ENCODE results near the gene ZNF296. TPM values are rescaled to one million over a fixed set of nuclear protein-coding genes. Genes with fewer than 3 reads are reported as not detected.

The ZNF296 gene
- total and polyA plus RNA-seq, 2 experiments from 2014 or later: 13.4 to 16.5 TPM

- no peak for TF ChIP-seq CTCF (conservative IDR thresholded peaks at IDR 0.05; ENCODE audit: low read depth in 2 of 2)
- TF ChIP-seq POLR2AphosphoS5 (IDR thresholded peaks at IDR 0.05; ENCODE audit: low read depth): no peak
- TF ChIP-seq JUNB (IDR thresholded peaks at IDR 0.05; ENCODE audit: unreplicated experiment): no peak
- no peak for TF ChIP-seq STAT1 (IDR thresholded peaks at IDR 0.05; ENCODE audit: unreplicated experiment)
- no peak for TF ChIP-seq ZNF114 (CRISPR knock-in tag; IDR thresholded peaks at IDR 0.05)
- no peak for TF ChIP-seq NANOG (IDR thresholded peaks at IDR 0.05; ENCODE audit: borderline replicate concordance)
- no peak for TF ChIP-seq REST (IDR thresholded peaks at IDR 0.05; ENCODE audit: unreplicated experiment)
- no peak for TF ChIP-seq ETS1 (IDR thresholded peaks at IDR 0.05)
Measured at GRCh38 chr19:45070214-45070613, 6.1 kb downstream of the ZNF296 start (continued).

- H3F3A ChIP-seq (replicated peaks; ENCODE audit: low read depth): peaks cover 6% of the 10 kb centered on the region; the same call in 1 of the 2 replicates
- H3K27me3 Mint-ChIP-seq (ENCODE audit: insufficient read depth, low read depth, poor library complexity): peaks cover 18% of the 10 kb centered on the region
- no peaks in the 10 kb centered on the region for H3K4me1 ChIP-seq (ENCODE audit: insufficient read depth)
- no peaks in the 10 kb centered on the region for H3K9me3 Mint-ChIP-seq
- peaks cover 8% of the 10 kb centered on the region; the same call in 1 of the 2 replicates for H3K36me3 ChIP-seq (ENCODE audit: insufficient read depth)
- H2AFZ ChIP-seq: no peak overlapping the region
- peaks cover 50% of the 10 kb centered on the region for H3K36me3 Mint-ChIP-seq (ENCODE audit: low read depth)
- peaks cover 20% of the 10 kb centered on the region for H3K79me2 ChIP-seq (replicated peaks; ENCODE audit: insufficient read depth)
- no peak for TF ChIP-seq ZNF114 (CRISPR knock-in tag; IDR thresholded peaks at IDR 0.05)
- no peak for TF ChIP-seq ZNF462 (CRISPR knock-in tag; IDR thresholded peaks at IDR 0.05)
- TF ChIP-seq ZNF331 (CRISPR knock-in tag; IDR thresholded peaks at IDR 0.05; ENCODE audit: low read depth): no peak
- TF ChIP-seq JUNB (IDR thresholded peaks at IDR 0.05; ENCODE audit: unreplicated experiment): no peak
- no peak for TF ChIP-seq EZH2phosphoT487 (IDR thresholded peaks at IDR 0.05; ENCODE audit: unreplicated experiment)
- no peak overlapping the region for H3K4me2 ChIP-seq
- no peak overlapping the region for H3K4me3 ChIP-seq
- H3K27me3 ChIP-seq (ENCODE audit: insufficient read depth): no peaks in the 10 kb centered on the region
- H3K4me3 Mint-ChIP-seq: no peak overlapping the region
- DNase-seq (ENCODE audit: low spot score) (peak; percentile 65), ATAC-seq (peak; percentile 85)
- H3K9me2 ChIP-seq (ENCODE audit: insufficient read depth): no peaks in the 10 kb centered on the region
- peaks cover 10% of the 10 kb centered on the region for H4K20me1 ChIP-seq (replicated peaks; ENCODE audit: insufficient read depth)
- peak overlapping the region; percentile 67; the same call in 1 of the 2 replicates for H3K27ac Mint-ChIP-seq
- H3K27ac ChIP-seq (ENCODE audit: low read depth): 0 out of 2 replicates have a peak overlapping the region, but pooled peaks have one; percentile 59
- peaks cover 4% of the 10 kb centered on the region; the same call in 2 of the 3 replicates for H3K4me1 Mint-ChIP-seq
Measured at GRCh38 chr19:45069056-45069455, 7.2 kb downstream of the ZNF296 start.

All from GM23338 (cell line).